ENCODE results near the gene STXBP2.

DNA sequence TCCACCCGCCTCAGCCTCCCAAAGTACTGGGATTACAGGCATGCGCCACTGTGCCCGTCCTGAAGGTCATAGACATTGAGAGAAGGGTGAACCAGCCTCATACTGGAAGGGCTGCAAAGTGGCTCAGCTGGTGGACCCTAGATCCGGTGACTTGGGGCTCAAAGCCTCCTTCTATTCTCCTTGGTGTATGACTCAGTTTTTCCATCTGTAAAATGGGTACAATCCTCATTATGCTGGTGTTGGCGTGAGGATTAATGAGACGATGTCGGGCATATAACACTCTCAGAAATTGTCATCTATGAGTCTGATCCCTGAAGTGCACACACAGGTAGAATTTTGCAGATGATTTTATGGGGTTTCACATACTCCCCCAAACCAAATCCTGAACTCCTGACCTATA is 47.1 kb upstream of the STXBP2 start:
- no peak for TF ChIP-seq CTCF (IDR thresholded peaks at IDR 0.05; ENCODE audit: low read length)
- no peak for TF ChIP-seq EZH2phosphoT487 (IDR thresholded peaks at IDR 0.05; ENCODE audit: low read length)
- TF ChIP-seq EZH2 (optimal IDR thresholded peaks at IDR 0.05; ENCODE audit: low read depth, low read length) = no peak

All from MM.1S (cell line).